ENCODE measurements around the gene EXOC7.

DNA sequence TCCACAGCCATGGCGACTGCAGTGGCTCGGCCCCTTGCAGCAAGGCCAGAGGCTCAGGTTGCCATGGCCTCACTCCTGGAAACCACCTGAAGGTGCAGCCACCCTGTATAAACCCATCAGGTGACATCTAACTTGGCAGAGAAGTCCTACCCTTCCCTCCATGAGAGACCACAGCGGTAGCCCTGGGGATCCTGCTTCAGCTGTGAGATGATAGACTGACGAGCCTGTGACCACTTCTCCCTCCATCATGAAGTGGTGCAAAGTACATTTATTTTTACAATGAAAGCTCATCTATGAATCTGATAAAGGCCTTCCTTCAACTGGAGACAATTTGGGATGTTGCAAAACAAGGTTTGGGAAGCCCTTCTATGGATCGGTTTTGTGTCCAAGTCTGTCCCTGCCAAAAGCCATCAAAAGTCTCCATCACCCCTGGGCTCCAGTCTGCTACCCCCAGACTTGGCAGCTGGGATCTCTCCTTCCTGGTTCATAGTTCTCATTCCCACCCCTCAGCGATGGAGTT, 22.8 kb downstream of the EXOC7 start:
- TF ChIP-seq, protein P1, sequence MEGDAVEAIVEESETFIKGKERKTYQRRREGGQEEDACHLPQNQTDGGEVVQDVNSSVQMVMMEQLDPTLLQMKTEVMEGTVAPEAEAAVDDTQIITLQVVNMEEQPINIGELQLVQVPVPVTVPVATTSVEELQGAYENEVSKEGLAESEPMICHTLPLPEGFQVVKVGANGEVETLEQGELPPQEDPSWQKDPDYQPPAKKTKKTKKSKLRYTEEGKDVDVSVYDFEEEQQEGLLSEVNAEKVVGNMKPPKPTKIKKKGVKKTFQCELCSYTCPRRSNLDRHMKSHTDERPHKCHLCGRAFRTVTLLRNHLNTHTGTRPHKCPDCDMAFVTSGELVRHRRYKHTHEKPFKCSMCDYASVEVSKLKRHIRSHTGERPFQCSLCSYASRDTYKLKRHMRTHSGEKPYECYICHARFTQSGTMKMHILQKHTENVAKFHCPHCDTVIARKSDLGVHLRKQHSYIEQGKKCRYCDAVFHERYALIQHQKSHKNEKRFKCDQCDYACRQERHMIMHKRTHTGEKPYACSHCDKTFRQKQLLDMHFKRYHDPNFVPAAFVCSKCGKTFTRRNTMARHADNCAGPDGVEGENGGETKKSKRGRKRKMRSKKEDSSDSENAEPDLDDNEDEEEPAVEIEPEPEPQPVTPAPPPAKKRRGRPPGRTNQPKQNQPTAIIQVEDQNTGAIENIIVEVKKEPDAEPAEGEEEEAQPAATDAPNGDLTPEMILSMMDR (IDR thresholded peaks at IDR 0.05 in 2 of 3, conservative IDR thresholded peaks at IDR 0.05 in 1 of 3; ENCODE audit: borderline replicate concordance in 1 of 3, insufficient read depth in 1 of 3, low read depth in 2 of 3, low read length in 2 of 3): no peak
- TF ChIP-seq, protein P2, sequence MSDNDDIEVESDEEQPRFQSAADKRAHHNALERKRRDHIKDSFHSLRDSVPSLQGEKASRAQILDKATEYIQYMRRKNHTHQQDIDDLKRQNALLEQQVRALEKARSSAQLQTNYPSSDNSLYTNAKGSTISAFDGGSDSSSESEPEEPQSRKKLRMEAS (IDR thresholded peaks at IDR 0.05): no peak
- TF ChIP-seq YY1 (IDR thresholded peaks at IDR 0.05; ENCODE audit: extremely low read depth, insufficient replicate concordance, low read depth, low read length): no peak
- TF ChIP-seq, protein P3, sequence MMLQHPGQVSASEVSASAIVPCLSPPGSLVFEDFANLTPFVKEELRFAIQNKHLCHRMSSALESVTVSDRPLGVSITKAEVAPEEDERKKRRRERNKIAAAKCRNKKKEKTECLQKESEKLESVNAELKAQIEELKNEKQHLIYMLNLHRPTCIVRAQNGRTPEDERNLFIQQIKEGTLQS (IDR thresholded peaks at IDR 0.05): no peak
- no peak for TF ChIP-seq EZH2 (IDR thresholded peaks at IDR 0.05)
